K562 treated with DMSO at 1 percent for 4 hours (cell line): ENCODE measurements around the gene RHOT2. TPM values are rescaled to one million over a fixed set of nuclear protein-coding genes. Genes with fewer than 3 reads are reported as not detected.

Experiments
- total RNA-seq: library from RNA; unstranded; fragments of 300-600 nt; gene quantifications from 2 replicates; pipeline ENCODE4 v1.2.3, GENCODE V29; 2022; ENCODE audit not compliant: insufficient read depth

RHOT2 gene
- total RNA-seq, 1 experiment from 2014 or later, result 154 TPM

Other genes with a start within 250 kb of the RHOT2 start
- gene RAB11FIP3, start 242.5 kb upstream of the RHOT2 start, total RNA-seq, result 10.8 and 10.9 TPM in 2 replicates
- 55.1 and 67.7 TPM in 2 replicates for gene CAPN15, start 140.4 kb upstream of the RHOT2 start, total RNA-seq
- not detected in 2 replicates for gene PRR35, start 107.7 kb upstream of the RHOT2 start, total RNA-seq
- 4.3 and 5.8 TPM in 2 replicates for gene NHLRC4, start 101.1 kb upstream of the RHOT2 start, total RNA-seq
- 36.7 and 38.3 TPM in 2 replicates for gene PIGQ, start 98.2 kb upstream of the RHOT2 start, total RNA-seq
- 25.1 and 27.0 TPM in 2 replicates for gene RAB40C, start 78.1 kb upstream of the RHOT2 start, total RNA-seq
- 8.4 and 9.7 TPM in 2 replicates for gene WFIKKN1, start 37.1 kb upstream of the RHOT2 start, total RNA-seq
- gene METTL26, start 31.8 kb upstream of the RHOT2 start, total RNA-seq, result 176 and 186 TPM in 2 replicates
- 83.7 and 110 TPM in 2 replicates for gene MCRIP2, start 26.3 kb upstream of the RHOT2 start, total RNA-seq
- 3.4 and 4.8 TPM in 2 replicates for gene WDR90, start 18.8 kb upstream of the RHOT2 start, total RNA-seq
- gene RHBDL1, start 7.5 kb downstream of the RHOT2 start, total RNA-seq, result 2.8 and 4.2 TPM in 2 replicates
- gene STUB1, start 12.3 kb downstream of the RHOT2 start, total RNA-seq, result 129 and 139 TPM in 2 replicates
- gene JMJD8, start 16.2 kb downstream of the RHOT2 start, total RNA-seq, result 88.7 and 91.8 TPM in 2 replicates
- 19.6 and 21.8 TPM in 2 replicates for gene WDR24, start 22.3 kb downstream of the RHOT2 start, total RNA-seq
- 3.4 and 6.3 TPM in 2 replicates for gene FBXL16, start 37.7 kb downstream of the RHOT2 start, total RNA-seq
- gene METRN, start 47.0 kb downstream of the RHOT2 start, total RNA-seq, result 21.4 and 37.4 TPM in 2 replicates
- gene ANTKMT, start 53.0 kb downstream of the RHOT2 start, total RNA-seq, result 56.5 and 66.4 TPM in 2 replicates
- gene CCDC78, start 58.3 kb downstream of the RHOT2 start, total RNA-seq, result 0.51 and 1.4 TPM in 2 replicates
- gene HAGHL, start 59.0 kb downstream of the RHOT2 start, total RNA-seq, result 30.6 and 31.8 TPM in 2 replicates
- 26.1 and 31.9 TPM in 2 replicates for gene CIAO3, start 72.9 kb downstream of the RHOT2 start, total RNA-seq
- gene MSLN, start 92.6 kb downstream of the RHOT2 start, total RNA-seq, result not detected in 2 replicates
- gene RPUSD1, start 120.2 kb downstream of the RHOT2 start, total RNA-seq, result 45.1 and 50.9 TPM in 2 replicates
- 25.9 and 26.9 TPM in 2 replicates for gene CHTF18, start 120.5 kb downstream of the RHOT2 start, total RNA-seq
- not detected in 2 replicates for gene GNG13, start 132.6 kb downstream of the RHOT2 start, total RNA-seq